HuH-7 (cell line): ENCODE results near the gene PACS1.

Experiments
- DNase-seq: peaks from one replicate; pipeline ENCODE4 v3.0.0; 2011; ENCODE audit warnings: low spot score

PACS1 gene

DNA sequence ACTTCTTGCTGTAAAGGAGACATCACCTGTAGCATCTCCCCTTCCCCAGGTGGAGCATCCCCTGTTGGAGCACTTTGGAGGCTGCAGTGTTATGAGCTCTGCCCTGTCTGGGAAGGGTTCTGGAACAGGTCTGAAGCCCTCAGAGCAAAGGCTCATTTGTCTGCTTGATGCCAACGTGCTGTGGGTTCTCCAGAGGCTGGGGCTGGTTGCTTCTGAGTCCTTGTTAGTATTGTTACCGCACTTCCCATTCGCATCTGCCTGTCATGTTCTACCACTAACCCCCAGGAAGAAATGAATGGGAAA, 73.1 kb downstream of the PACS1 start:
- DNase-seq = no peak

- DNase-seq = no peak
Measured at GRCh38 chr11:66143996-66144678, 74.1 kb downstream of the PACS1 start.

- DNase-seq = no peak
Measured at GRCh38 chr11:66146074-66146473, 76.0 kb downstream of the PACS1 start.

- DNase-seq = no peak
Measured at GRCh38 chr11:66146940-66147339, 76.9 kb downstream of the PACS1 start.

- DNase-seq = no peak
Measured at GRCh38 chr11:66150140-66150539, 80.1 kb downstream of the PACS1 start.

DNA sequence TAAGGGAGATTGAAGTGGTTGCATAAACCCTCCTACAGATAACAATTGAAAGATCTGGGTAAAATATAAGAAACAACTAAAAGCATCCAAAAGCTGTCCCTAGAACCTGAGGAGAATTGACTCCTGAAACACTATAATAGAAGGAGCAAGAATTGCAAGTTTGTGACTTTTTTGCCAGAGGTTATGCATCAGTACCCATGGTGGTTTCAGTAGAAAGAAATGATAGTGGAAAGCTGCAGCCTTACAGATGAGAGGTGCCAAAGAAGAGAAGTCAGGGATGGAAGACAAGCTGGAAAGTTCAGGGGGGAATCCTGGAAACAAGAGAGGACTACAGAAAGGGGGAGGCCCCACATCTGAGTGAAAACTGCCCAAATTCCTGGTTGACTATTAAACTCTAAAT, 80.7 kb downstream of the PACS1 start:
- no peak for DNase-seq

DNA sequence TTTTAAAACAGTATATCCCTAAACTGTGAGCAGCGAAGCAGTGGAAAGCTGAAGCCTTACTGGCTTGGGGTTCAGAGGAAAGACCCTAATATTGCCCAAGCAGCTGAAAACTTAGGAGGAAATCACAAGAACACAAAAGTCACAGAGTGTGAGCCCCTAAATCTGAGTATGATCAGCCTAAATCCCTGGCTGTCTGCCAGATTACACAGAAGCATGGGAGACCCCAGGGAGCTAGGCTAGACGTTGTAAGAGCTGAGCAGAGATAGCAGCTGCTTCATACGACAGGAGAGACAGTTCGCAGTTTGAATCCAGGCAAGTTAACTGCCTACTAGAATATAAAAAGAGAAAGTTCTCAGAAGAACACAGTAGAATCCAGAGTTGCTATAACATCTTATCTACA, 81.2 kb downstream of the PACS1 start:
- DNase-seq = no peak

GRCh38 chr11:66154109-66154508, 84.0 kb downstream of the PACS1 start:
- no peak for DNase-seq

DNA sequence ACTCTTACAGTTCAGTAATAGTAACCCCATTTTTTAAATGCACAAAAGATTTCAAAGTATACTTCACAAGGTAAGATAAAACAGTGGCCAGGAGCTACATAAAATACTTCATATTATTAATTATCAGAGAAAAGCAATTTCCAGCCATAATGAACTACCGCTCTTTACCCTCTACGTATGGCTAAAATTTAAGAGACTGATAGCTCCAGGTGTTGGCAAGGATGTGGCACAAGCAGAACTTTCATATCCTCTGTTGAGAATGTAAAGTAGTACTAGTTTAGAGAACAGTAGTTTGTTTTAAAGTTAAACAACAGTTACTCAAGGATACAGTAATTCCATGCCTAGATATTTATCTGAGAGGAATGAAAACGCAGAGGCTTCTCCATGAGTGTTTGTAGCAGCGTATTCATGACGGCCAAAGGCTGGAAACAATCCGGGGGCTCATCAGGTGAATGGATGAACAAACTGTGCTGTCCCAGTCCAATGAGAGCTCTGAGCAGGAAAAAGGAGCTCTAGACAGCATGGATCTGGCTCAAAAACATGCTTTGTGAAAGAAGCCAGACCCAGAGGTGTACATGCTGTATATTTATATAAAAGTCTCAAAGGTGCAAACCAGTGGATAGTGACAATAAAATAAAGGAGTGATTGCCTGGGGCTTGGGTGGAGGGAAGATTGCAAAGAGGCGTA, 85.5 kb downstream of the PACS1 start:
- DNase-seq = no peak

- no peak for DNase-seq
Measured at GRCh38 chr11:66157182-66157864, 87.3 kb downstream of the PACS1 start.

GRCh38 chr11:66158156-66158555, 88.1 kb downstream of the PACS1 start:
- DNase-seq = no peak

DNA sequence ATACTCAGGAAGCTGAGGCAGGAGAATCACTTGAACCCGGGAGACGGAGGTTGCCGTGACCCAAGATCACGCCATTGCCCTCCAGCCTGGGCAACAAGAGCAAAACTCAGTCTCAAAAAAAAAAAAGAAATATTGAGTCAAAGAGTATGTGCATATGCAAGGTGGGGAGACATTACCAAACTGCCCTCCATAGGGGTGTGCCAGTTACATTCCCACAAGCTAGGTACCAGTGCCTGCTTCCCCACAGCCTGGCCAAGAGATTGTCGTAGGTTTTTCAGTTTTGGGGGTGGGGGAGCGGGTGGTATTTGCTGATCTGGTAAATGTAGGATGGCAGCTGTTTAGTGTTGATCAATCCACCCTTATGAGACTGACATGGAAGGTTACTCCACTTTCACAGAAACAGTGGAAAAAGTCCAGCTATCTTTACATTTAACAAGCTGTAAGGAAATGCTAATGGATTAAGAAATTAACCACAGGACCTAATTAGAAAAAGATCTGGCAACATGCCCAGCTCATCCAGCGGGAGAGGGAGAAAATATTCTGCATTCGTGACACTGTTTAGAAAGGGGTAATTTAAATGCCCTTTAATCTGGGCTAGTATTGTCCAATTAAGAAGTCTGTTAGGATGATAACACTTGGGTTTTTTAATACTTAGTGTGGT, 89.4 kb downstream of the PACS1 start:
- no peak for DNase-seq

GRCh38 chr11:66160709-66161108, 90.6 kb downstream of the PACS1 start:
- DNase-seq = no peak

DNA sequence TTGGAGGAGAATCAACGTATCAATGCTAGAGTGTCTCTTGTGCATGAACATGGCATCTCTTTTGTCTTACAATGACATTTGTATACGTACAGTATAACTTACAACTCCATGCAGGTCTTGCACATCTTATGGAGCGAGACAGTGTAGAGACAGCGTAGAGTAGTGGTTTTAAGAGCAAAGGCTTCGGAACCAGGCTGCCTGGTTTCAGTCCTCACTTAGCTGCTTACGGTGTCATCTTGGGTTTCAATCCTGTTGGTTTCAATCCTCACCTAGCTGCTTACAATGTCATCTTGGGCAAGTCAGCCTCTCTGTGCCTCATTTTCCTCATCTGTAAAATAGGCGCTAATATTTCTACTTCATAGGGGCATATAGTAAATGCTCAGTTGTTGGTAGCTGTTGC, 98.2 kb downstream of the PACS1 start:
- no peak for DNase-seq

GRCh38 chr11:66172146-66172545, 102.1 kb downstream of the PACS1 start:
- no peak for DNase-seq

GRCh38 chr11:66176650-66177049, 106.6 kb downstream of the PACS1 start:
- DNase-seq = no peak

- no peak for DNase-seq
Measured at GRCh38 chr11:66178183-66178582, 108.1 kb downstream of the PACS1 start.

- DNase-seq = no peak
Measured at GRCh38 chr11:66178871-66179270, 108.8 kb downstream of the PACS1 start.

DNA sequence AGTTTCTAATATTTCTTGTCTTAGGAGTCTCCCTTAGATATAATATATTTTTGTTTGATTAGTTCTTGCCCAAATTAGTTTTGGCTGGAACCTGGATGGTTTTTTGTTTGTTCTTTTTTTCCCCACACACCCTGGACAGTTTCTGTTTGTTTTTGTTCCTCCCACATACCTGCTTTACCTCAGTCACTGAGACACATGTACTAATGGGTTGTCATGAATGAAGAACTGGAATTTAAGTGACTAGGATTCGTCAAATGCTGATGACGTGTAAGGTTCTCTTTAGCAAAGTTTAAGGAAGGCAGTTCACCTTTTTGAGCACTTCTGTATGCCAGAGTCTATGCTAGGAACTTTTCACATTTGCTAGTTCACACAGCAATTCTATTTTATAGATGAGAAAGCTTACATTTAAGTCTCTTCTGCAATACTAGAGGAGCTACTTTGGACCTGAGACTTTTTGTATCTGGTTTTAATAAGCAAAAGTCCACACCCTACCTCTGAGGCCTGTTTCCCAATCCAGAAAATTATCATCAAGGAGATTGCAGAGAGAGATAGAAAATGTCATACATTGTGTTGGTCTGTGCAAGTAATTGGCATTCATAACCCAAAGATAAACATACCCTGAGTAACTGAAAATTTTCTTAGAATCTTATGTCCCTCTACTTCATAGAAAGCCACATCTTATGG, 111.7 kb downstream of the PACS1 start:
- no peak for DNase-seq

DNA sequence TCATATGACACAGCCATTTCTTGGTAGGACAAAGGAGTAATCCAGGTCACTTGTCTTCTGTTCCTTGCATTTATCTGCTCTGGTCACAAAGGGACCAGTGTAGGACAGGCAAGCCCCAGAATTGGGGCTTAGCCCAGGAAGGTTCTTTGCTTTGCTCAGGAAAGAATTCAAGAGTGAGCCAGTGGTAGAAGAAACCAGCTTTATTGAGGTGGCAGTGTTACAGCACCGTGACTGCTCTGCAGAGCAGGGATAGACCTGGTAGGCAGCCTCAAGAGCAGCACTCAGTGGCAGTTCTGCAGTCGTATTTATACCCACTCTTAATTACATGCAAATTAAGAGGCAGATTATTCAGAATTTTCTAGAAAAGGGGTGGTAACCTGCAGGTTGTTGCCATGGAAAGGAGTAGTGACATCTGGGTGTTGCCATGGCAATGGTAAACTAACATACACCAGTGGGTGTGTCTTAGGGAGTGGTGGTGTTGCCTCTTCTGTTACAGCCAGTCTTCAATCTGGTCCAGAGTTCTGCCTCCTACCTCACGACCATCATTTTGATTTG, 113.5 kb downstream of the PACS1 start:
- DNase-seq = no peak

GRCh38 chr11:66184728-66185127, 114.7 kb downstream of the PACS1 start:
- DNase-seq = no peak

GRCh38 chr11:66186470-66186869, 116.4 kb downstream of the PACS1 start:
- no peak for DNase-seq
